ENCODE measurements around the gene PROX2. TPM values are rescaled to one million over a fixed set of nuclear protein-coding genes. Genes with fewer than 3 reads are reported as not detected.

PROX2 gene
- total RNA-seq, 1 donor = 0.21 TPM

DNA sequence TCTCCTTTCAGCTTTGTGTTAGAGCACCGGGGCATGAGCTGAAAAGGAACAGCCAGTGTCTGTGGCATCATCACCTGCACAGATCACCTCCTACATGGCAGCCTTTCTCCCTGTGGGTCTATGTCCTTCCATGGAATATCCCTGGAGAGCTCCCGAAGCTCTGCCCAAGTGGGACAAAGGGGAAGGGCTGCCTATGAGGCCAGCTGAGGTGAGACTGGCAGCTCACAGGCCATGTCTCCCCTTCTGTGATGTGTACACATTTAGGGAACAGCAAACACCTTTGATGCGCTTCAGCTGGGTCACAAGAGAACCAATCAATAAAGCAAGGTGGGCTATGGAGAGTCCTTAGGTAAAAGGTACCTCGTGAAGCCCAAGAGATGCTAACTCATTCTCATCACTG, 4.1 kb downstream of the PROX2 start:
- H3K9me3 ChIP-seq (ENCODE audit: low read depth, low read length) = no peaks in the 10 kb centered on the region
- peaks cover 26% of the 10 kb centered on the region for H3K4me1 ChIP-seq (ENCODE audit: insufficient read depth, low read length)
- H3K4me3 ChIP-seq (ENCODE audit: low read length) = no peak overlapping the region
- H3K27me3 ChIP-seq (ENCODE audit: insufficient read depth, low read length) = no peaks in the 10 kb centered on the region

DNA sequence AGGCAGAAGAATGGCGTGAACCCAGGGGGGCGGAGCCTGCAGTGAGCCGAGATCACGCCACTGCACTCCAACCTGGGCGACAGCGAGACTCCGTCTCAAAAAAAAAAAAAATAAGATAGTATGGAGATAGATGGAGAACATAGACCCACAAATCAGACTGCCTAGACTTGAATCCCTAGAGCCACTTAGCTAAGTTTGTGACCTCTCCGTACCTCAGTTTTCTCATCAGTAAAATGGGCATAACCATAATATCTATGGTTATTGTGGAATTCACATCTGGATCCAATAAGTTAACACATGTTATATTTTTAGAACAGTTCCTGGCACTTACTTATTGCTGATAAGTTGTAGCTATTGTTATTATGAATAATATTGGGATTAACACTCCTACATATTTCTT, 7.2 kb downstream of the PROX2 start:
- H3K4me1 ChIP-seq (ENCODE audit: insufficient read depth, low read length) = peaks cover 11% of the 10 kb centered on the region
- H3K4me3 ChIP-seq (ENCODE audit: low read length) = no peak overlapping the region
- no peaks in the 10 kb centered on the region for H3K9me3 ChIP-seq (ENCODE audit: low read depth, low read length)
- H3K27me3 ChIP-seq (ENCODE audit: insufficient read depth, low read length) = no peaks in the 10 kb centered on the region

DNA sequence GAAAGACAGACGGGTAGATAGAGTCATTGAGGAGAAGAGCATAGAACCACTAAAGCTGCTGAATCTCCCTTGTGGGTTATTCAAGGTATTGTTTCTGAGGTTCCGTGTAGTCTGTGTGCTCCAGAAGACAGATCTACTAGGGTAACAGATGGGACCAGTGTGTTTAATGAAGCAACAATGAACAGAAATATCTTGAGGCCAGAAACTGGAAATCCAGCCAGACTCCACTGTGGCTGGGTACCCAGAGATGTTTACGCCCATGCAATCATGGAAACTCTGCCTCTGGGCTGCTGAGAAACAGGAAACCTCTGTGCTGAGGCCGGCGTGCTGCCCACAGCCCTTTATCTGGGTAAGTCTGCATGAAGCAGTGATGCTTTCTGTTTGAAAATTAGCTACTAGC, 8.3 kb downstream of the PROX2 start:
- H3K27me3 ChIP-seq (ENCODE audit: insufficient read depth, low read length) = no peaks in the 10 kb centered on the region
- peaks cover 22% of the 10 kb centered on the region for H3K4me1 ChIP-seq (ENCODE audit: insufficient read depth, low read length)
- no peak overlapping the region for H3K4me3 ChIP-seq (ENCODE audit: low read length)
- no peaks in the 10 kb centered on the region for H3K9me3 ChIP-seq (ENCODE audit: low read depth, low read length)

DNA sequence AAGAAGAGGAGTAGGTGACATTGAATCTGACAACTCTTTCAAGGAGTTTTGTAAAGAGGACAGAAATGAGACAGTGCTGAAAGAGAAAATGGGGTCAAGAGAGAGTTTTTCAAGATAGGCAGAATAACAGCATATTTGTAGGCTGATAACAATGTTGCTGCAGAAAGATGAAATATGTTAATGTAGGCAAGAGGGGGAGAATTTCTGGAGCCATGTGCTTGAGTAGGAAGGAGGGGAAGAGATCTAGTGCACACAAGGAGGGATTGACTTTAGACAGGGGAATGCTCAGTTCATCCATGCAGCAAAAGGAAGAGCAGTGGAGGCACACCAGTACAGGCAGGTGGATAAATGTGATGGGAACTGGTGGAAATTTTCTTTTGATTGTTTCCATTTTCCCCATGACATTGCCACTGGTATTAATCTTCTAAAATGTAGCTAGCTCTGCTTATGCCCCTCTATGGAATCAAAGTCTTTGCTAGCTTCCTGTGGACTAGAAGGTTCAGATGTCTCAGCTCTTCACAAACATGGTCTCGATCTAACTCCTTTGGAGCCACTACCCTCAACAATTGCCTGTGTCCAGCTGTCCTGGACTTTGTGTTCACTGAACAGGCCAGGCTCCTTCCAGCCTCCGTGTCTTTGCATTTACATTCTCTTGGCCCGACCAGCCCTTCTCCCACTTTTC, 9.1 kb downstream of the PROX2 start:
- Histone ChIP-seq H3K27me3 (ENCODE audit: insufficient read depth, low read length) (no peaks in the 10 kb centered on the region), H3K9me3 (ENCODE audit: low read depth, low read length) (no peaks in the 10 kb centered on the region), H3K4me1 (ENCODE audit: insufficient read depth, low read length) (peaks cover 23% of the 10 kb centered on the region), H3K4me3 (ENCODE audit: low read length) (no peak overlapping the region)

DNA sequence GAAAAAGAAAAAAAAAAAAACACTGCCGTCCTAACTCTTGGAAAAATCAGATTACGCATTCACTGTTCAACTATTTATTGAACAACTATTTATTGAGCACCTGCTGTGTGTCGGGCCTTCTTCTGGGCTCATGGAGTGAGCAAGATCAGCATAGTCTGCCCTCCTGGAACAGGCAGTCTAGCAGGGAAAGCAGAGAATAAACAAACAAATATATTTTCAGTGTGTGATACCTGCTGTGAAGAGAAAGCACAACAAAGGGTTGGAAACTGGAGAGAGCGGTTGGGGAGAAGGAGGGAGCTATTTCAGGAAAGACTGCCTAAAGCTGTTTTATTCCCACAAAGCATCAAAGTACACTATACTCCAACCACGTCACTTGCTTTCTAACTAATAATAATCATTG, 10.8 kb downstream of the PROX2 start:
- Histone ChIP-seq H3K4me3 (ENCODE audit: low read length) (no peak overlapping the region), H3K9me3 (ENCODE audit: low read depth, low read length) (no peaks in the 10 kb centered on the region), H3K4me1 (ENCODE audit: insufficient read depth, low read length) (peaks cover 31% of the 10 kb centered on the region), H3K27me3 (ENCODE audit: insufficient read depth, low read length) (no peaks in the 10 kb centered on the region)

DNA sequence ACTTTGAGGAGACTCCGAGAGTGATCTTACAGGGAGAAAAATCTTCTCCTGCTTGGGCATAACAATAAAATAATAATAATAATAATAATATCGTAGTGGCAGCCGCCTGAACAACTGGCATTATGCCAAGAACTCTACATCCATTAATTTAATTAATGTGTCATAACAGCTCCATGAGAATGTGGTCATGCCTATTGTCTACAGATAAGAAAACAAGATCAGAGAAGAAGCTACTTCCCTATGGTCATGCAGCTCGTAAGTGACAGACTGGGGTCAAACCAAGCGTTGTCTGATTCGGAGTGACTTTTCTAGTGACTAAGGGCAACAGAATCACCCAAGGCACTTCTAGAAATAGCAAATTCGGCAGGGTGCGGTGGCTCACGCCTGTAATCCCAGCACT, 11.7 kb downstream of the PROX2 start:
- no peaks in the 10 kb centered on the region for H3K27me3 ChIP-seq (ENCODE audit: insufficient read depth, low read length)
- H3K9me3 ChIP-seq (ENCODE audit: low read depth, low read length) = no peaks in the 10 kb centered on the region
- H3K4me3 ChIP-seq (ENCODE audit: low read length) = no peak overlapping the region
- H3K4me1 ChIP-seq (ENCODE audit: insufficient read depth, low read length) = peaks cover 31% of the 10 kb centered on the region

DNA sequence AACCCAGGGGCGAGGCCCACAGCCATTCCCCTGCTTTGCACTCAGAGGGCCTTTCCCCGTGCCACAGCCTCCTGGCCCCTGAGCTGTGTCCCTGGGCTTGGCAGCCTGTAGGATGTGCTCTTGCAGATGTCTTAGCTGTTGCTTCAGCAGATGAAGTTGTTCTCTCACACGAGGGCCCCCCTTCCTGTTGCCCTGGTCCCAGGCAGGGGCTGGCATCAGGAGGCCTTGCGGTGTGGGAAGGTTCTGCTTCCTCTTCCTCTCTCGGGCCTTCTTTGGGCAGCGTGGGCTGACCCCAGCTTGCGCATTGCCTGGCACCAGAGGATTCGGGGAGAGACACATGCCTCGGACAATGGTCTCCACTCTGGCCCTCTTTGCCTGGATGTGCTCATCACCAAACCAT, 12.7 kb downstream of the PROX2 start:
- H3K9me3 ChIP-seq (ENCODE audit: low read depth, low read length) = no peaks in the 10 kb centered on the region
- H3K4me1 ChIP-seq (ENCODE audit: insufficient read depth, low read length) = peaks cover 31% of the 10 kb centered on the region
- H3K4me3 ChIP-seq (ENCODE audit: low read length) = no peak overlapping the region
- no peaks in the 10 kb centered on the region for H3K27me3 ChIP-seq (ENCODE audit: insufficient read depth, low read length)

DNA sequence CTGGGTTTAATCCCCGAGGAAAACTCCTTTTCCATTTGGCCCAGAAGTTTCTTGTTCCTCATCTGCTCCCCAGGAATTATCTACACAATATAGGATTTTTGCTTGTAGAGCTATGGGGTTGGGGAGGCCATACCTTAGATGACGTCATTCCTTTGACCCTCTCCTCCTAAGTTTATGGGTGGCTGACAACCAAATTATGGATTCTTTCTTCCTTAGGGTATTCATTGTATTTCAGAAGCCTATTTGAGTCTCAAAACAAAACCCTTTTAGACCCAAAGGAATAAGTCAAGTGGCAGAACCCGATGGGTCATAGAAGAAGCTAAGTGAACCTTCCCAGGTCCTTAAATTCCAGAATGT, 14.2 kb downstream of the PROX2 start:
- Histone ChIP-seq H3K4me3 (ENCODE audit: low read length) (no peak overlapping the region), H3K27me3 (ENCODE audit: insufficient read depth, low read length) (no peaks in the 10 kb centered on the region), H3K4me1 (ENCODE audit: insufficient read depth, low read length) (peaks cover 23% of the 10 kb centered on the region), H3K9me3 (ENCODE audit: low read depth, low read length) (no peaks in the 10 kb centered on the region)

DNA sequence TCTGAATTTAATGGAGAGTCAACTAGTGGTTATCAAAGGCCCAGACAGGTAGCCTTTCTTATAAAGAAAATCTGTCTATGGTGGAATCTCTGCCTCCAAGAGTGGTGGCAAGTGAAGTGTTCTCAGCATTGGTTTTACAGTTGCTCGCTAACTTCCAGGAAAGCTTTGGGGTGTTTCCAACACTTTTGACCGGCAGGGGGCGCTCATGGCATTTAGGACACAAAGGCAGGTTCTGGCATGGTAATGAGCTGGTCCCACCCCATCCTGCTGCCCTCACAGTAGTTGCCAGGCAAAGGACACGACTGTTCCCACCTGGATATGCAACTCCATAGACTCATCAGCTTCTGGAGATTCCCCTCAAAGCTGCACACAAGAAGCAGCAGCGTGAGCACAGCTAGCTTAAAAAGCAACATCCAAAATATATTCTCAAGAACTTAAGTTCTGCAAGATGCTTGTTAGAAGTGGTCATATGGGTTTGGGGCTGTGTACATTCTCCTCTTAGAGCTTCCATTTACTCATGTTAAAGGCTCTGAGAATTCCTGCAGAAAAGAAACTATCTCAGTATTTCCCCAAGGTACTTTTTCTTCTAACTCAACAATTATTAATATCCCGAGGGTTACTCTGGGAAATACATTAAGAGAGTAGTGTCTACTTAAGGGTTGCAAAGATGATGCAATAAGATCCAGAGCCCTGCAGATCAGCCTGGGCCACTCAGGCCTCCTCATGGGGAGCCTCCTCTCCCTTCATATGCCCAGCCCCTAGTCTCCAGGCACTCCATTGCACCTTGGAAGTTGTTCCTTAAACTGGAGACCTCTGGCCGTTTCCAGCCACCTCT, 14.8 kb downstream of the PROX2 start:
- no peaks in the 10 kb centered on the region for H3K27me3 ChIP-seq (ENCODE audit: insufficient read depth, low read length)
- H3K4me1 ChIP-seq (ENCODE audit: insufficient read depth, low read length) = peaks cover 23% of the 10 kb centered on the region
- no peak overlapping the region for H3K4me3 ChIP-seq (ENCODE audit: low read length)
- no peaks in the 10 kb centered on the region for H3K9me3 ChIP-seq (ENCODE audit: low read depth, low read length)

DNA sequence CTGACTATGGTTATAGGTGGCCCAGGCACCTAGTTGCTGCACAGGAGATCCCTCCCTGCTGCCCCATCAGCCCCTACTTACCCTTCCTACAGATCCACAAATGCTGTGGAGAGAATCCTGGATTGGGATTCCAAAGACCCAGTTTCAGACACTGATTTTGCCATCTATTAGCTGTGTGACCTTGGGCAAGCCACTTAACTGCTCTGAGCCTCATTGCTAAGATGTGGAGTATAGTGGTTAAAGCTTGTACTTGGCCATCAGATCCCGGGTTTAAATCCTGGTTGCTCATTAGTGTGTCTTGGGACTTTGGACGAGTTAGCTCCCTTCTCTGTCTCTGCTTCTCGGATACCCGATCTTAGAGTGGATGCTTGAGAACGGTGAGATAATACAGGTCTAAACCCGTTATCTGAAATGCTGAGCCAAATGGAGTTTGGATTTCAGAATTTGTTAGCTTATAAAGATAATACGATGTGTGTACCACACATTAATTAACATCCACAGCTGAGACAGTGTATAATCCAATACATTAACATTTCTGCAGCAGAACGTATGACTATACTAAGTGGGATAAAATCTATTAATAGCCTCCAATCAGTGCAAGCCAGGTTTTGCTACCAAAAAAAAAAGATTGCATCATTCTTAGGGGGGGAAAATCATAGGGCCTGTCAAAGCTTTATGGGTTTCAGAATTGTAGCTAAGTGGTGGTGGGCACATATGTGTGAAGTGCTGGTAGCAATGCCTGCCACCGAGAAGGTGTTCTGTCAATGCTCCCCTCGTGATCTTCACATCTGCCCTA, 16.0 kb downstream of the PROX2 start:
- H3K4me3 ChIP-seq (ENCODE audit: low read length) = no peak overlapping the region
- H3K4me1 ChIP-seq (ENCODE audit: insufficient read depth, low read length) = peaks cover 23% of the 10 kb centered on the region
- no peaks in the 10 kb centered on the region for H3K9me3 ChIP-seq (ENCODE audit: low read depth, low read length)
- H3K27me3 ChIP-seq (ENCODE audit: insufficient read depth, low read length) = no peaks in the 10 kb centered on the region

DNA sequence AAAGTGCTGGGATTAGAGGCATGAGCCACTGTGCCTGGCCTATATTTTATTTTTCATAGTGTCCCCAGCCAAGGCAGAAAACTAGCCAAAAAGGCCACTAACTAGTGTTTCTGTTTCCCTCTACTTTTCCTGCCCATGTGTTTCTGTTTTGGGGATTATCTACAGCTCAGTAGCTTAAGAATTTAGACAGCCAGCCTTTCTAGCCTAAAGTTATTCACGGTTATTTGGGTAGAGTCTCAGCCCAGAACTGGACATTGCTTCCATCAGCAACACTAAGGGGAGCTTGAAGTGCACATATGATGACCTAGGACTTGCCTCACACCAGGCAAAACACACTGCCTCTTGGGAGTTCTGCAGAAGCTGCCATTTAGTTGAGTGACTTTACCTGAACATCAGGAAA, 17.9 kb downstream of the PROX2 start:
- H3K4me1 ChIP-seq (ENCODE audit: insufficient read depth, low read length) = peaks cover 12% of the 10 kb centered on the region
- H3K9me3 ChIP-seq (ENCODE audit: low read depth, low read length) = no peaks in the 10 kb centered on the region
- H3K4me3 ChIP-seq (ENCODE audit: low read length) = no peak overlapping the region
- H3K27me3 ChIP-seq (ENCODE audit: insufficient read depth, low read length) = no peaks in the 10 kb centered on the region

DNA sequence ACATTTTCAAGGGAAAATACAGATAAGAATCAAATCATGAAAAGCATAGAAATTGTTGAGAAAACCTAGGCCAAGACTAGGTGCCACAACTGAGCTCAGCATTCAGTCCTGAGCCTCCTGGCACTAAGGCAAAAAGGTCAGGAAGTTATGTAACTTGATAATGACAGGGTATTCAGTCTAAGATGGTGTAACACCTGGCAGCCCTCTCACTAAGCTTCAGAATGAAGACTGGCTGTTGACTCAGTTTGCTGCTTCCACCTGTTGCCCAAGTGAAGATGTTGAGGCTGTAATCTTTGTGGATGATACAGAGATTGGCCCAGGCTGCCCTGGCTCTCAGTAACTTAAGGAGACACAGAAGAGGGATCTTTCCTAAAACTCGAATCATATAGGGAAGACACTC, 19.6 kb downstream of the PROX2 start:
- H3K4me1 ChIP-seq (ENCODE audit: insufficient read depth, low read length) = peaks cover 9% of the 10 kb centered on the region
- no peaks in the 10 kb centered on the region for H3K9me3 ChIP-seq (ENCODE audit: low read depth, low read length)
- no peak overlapping the region for H3K4me3 ChIP-seq (ENCODE audit: low read length)
- H3K27me3 ChIP-seq (ENCODE audit: insufficient read depth, low read length) = no peaks in the 10 kb centered on the region

DNA sequence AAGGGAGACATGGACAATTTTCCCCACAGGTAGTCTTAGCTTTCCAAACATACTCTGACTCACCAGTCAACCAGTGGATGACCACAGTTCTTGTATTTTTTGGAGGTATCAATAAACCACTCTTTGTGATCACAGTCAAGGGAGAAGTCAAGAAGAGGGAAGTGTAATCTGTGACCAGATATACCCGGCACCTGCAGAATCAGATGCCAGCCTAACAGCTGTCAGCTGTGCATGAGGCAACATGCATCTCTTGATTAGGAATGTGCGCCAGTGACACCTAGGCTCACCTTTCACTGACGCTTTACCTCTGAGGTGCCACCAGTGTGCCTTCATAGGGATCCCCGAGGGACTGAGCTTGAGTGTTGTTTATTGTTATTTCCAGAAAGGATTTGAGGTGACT, 20.0 kb downstream of the PROX2 start:
- Histone ChIP-seq H3K27me3 (ENCODE audit: insufficient read depth, low read length) (no peaks in the 10 kb centered on the region), H3K9me3 (ENCODE audit: low read depth, low read length) (no peaks in the 10 kb centered on the region), H3K4me3 (ENCODE audit: low read length) (no peak overlapping the region), H3K4me1 (ENCODE audit: insufficient read depth, low read length) (peaks cover 4% of the 10 kb centered on the region)

DNA sequence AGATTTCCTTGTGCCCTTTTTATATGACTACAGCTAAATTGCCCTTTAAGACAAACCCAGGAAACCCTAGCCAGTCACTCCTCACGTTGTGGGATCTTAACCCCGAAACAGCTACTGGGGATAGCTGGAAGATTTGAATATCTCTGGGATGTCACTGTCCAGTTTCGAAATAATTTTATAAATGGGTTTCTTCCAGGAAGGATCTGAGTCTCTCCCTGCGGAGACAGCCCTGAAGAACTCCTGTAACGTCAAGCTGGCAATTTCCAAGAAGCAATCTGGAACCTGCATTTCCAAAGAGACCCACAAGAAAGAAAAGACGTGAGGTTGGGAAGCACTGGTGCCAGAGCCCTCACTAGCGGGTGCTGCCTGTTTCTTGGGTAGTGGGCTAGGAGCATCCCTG, 20.9 kb downstream of the PROX2 start:
- Histone ChIP-seq H3K4me1 (ENCODE audit: insufficient read depth, low read length) (no peaks in the 10 kb centered on the region), H3K27me3 (ENCODE audit: insufficient read depth, low read length) (no peaks in the 10 kb centered on the region), H3K9me3 (ENCODE audit: low read depth, low read length) (no peaks in the 10 kb centered on the region), H3K4me3 (ENCODE audit: low read length) (no peak overlapping the region)

DNA sequence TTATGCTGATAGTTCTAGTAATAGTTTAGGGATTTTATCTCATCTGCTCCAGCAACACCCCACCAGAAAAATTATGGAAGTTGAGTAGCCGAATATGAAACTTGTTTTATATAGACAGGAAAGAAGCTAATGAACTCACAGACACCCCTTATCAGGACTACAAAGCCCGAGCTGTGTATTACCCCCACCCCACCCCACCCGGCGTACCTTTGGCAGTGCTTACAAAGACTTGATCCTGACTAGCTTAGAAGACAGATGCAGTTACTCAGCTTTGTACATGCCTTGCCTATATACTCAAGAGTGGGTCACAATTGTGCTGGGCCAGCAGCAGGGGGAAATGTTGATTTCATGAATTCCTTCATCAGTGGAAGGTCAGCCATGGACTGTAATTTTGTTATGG, 22.4 kb downstream of the PROX2 start:
- no peaks in the 10 kb centered on the region for H3K27me3 ChIP-seq (ENCODE audit: insufficient read depth, low read length)
- no peaks in the 10 kb centered on the region for H3K9me3 ChIP-seq (ENCODE audit: low read depth, low read length)
- no peaks in the 10 kb centered on the region for H3K4me1 ChIP-seq (ENCODE audit: insufficient read depth, low read length)
- no peak overlapping the region for H3K4me3 ChIP-seq (ENCODE audit: low read length)
